HG03095 (cell line): ENCODE measurements around the gene GPR158.
"Not testable (repeated sequence)": the region's sequence is repeated elsewhere in the genome, so short reads cannot be mapped to it uniquely, and the experiment has no call there.

ENCODE experiments used
- ATAC-seq: cut with Tn5 transposase; IDR thresholded peaks from one replicate; pipeline ENCODE4 v1.9.1; 2021; ENCODE audit warnings: moderate library complexity; ENCODE audit not compliant: unreplicated experiment

Gene GPR158

DNA sequence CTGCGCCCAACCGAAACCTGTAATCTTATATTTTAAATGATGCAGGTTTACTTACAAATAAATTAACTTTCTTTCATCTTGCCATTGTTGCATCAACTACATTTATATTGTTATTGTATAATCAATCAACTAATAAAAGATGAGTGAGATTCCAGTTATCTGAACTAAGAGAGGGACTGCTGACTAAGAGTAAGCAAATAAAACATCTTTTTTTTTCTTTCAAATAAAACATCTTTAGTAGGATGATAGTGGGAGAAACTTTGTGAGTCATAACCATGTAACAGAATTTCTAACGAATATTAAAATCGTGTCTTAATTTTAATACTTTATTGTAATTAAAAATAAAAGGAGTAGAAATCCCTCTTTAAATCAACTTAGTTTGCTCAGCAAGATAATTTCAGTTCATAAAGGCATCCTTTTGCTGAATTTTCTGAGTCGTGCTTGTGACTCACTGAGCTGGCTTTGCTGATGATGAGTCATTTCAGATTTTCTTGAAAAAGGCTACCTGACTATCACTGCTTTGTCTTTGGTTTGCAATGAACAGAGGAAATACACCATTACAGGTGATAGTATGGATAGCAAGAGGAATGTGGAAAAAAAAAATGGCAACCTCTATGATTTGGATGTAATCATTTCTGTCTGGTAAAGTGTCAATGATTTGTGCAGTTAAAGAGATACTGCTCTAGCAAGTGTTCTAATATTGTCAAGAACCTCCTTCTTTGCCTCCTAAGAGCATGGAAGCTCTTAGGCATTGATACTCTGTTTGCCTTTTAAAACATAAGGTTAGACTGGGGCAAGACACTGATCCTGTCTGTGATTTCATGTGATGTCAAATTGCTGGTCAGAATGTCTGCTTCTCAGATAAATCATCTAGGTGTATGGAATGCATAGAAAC is 119.5 kb downstream of the GPR158 start:
- no peak for ATAC-seq

DNA sequence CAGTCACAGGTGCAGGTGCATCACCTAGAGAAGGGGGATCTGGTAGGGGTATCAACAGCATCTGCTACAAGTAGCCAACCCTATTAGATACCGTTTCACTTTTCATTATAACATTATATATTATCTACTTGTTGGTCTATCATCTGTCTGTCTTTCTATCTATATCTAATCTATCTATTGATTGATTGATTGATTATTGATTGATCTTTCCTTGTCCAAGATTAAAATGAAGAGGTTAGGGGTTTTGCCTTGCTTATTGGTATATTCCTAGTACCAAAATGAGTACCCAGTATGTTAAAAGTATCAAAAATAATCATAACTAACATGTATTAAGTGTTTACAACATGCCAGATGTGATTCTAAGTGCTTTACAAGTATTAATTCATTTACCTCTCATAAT is 121.5 kb downstream of the GPR158 start:
- no peak for ATAC-seq

DNA sequence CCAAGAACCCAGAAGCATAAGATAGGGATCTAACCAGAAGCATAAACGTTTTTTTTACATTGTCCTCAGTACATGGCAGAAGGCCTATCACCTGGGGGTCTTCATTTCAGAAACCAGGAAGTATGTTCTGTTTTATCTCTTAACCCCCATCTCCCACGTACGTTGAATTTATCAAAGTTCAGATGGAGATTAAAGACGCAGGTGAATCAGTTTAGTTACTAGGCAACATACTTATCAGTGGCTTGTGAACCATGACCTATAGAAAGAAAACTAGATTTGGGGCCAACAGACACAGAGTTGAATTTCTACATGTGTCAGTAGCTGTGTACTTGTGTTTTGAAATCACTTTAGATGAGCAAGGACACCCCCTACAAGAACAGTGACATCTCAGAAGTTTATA is 122.7 kb downstream of the GPR158 start:
- no peak for ATAC-seq

DNA sequence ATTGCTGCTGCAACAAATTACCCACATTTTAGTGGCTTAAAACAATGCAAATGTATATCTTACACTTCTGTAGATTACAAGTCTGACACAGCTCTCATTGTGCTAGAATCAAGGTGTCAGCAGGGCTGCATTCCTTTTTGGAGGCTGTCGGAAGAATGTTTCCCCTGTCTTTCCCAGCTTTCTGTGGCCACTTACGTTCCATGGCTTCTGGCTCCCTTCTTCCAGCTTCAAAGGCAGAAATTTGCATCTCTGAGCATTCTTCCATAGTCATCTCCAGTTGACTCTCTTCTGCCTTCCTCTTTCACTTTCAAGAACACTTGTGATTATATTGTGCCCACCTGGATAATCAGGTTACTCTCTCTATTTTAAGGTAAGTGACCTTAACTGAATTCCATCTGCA is 125.3 kb downstream of the GPR158 start:
- ATAC-seq = no peak

DNA sequence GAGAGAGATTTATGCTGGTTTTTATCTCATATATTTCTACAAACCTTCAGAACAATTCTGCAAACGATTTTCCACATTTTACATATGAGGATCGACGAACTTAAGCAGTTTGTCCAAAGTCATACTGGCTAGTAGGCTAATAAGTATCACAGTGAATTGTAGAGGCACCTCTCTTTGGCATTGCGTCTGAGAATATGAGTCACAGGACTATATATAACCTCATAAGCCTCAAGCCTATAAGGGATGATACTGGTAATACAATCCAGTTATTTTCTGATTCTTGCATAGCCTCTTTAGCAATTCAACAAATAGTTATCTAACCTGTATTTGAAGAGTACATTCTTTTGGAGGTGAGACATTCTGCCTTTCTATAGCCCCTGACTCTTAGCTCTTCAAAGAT is 129.8 kb downstream of the GPR158 start:
- ATAC-seq = no peak

DNA sequence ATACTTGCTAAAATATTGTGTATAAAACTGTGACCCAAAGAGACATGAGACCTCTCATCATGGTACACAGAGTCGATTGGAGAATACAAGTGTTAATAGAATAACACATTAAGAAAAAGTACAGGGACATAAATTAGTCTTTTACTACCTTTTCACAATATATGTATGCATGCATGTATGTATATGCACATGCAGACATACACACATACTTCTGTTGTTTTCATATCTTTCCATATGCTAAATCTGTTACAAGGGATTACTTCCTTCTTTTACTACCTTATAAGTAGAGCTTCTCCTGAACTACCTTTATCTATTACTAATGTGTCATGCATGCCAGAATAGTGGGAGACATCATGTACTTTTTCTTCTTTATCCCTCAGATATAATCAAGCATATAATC is 131.6 kb downstream of the GPR158 start:
- ATAC-seq = no peak

DNA sequence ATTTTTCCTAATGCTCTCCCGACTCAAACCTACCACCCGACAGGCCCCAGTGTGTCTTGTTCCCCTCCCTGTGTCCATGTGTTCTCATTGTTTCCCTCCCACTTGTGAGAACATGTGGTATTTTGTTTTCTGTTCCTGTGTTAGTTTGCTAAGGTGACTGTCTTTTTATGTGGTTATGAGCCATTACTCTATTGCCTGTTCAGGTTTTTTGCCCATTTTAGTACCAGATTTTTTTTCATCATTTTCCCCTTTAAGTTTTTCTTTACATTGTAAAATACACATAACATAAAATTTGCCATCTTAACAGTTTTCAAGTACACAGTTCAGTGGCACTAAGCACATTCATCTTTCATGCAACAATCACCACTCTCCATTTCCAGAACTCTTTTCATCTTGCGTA is 133.5 kb downstream of the GPR158 start:
- ATAC-seq = no peak

DNA sequence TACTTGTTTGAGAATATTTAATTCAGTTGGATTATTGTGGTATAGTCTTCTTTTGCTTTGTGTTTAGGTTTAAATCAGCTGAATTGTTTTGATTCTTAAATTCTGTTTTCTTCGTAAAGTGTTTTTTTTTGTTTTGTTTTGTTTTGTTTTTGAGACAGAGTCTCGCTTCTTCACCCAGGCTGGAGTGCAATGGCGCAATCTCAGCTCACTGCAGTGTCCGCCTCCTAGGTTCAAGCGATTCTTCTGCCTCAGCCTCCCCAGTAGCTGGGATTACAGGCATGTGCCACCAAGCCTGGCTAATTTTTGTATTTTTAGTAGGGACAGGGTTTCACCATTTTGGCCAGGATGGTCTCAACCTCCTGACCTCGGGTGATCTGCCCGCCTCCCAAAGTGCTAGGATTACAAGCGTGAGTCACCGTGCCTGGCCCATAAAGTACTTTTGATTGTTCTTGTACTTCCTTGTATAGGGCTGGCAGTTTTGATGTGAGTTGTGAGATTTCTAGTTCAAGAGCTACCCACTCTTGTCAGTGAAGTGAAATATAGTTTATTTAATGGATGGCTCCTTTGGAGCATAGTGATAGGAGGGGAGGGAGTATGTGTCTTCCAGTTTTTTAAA is 142.9 kb downstream of the GPR158 start:
- ATAC-seq = not testable (repeated sequence)

DNA sequence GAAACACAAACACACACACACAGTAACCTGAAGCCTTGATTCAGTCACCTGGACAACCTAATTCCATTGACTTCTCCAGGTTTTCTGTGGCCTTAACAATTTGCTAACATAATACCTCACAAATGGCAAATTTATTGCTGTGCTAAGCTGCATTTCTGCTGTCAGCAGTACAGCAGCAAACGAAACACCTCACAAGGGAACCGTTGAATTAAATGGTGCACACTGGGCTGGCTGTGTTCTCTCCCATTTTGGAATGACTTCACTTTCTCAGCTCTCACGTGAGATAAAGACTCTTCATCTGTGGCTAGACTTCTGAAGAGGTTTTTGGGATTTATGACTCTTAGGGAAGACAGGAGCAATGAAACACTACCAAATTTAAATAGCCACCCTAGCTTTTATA is 152.5 kb downstream of the GPR158 start:
- no peak for ATAC-seq

DNA sequence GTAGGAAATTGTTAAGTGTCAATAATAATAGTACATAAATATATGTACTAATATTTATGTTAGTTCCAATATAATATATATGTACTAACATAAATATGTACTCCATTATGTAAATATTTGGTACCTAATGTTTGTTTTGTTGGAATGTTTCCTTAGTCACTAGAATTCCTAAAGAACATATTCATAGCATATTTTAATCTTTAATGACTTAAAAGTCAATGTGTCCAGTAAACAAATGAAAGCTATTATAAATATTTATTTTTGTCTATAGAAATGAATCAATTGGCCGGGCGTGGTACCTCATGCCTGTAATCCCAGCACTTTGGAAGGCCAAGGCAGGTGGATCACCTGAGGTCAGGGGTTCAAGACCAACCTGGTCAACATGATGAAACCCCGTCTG is 153.6 kb downstream of the GPR158 start:
- ATAC-seq = no peak

DNA sequence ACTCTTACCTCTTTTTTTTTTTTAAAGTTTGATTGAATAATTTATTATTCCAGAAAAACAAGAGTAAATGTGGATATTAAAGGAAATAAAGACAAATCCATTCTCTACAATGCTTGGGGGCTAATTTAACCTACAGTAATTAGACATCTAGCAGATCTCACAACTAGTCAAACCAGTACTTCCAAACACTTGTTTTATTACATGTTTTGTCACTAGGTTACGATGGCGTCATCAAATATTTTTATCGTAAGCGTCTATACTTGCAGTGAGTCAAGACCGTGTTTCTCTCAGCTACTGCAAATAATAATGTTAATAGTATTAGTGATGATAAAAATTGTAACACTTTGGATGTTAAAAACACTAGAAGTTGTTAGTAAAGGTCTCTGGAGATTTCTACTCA is 154.8 kb downstream of the GPR158 start:
- not testable (repeated sequence) for ATAC-seq

DNA sequence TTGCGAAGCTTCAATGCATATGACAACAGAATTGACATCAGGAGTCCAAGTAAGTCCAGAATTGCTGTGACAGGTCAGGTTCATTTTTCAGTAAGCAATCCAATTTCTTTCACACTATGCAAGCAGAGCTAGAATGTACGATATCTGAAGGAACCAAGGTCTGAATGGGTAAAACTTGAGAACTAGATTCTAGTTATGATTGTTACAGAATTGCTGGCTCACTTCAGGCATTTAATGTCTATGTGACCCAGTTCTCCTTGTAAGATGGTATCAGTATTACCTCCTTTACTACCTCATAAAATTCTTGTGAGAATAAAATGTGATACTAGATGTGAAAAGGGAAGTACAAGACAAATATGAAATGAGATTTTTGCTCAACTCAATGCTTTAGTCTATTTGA is 159.6 kb downstream of the GPR158 start:
- ATAC-seq = no peak

DNA sequence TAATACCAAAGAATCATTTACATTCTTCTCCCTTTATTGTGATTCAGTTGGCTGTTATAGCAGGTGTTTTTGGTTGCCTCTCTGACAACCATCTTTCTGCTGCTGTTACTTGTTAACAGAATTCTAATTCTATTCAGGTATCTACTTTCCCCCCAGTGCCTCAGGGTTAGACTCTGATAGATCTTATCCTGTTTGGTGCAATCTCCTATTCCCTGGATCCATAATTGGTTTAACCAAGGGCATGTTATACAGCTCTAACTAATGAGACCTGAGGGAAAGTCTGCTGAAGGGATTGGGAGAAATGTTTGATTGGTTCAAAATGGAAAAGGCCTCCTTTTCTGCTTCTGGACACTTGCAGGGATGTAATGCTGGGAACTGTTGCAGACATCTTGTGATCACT is 161.5 kb downstream of the GPR158 start:
- ATAC-seq = no peak

DNA sequence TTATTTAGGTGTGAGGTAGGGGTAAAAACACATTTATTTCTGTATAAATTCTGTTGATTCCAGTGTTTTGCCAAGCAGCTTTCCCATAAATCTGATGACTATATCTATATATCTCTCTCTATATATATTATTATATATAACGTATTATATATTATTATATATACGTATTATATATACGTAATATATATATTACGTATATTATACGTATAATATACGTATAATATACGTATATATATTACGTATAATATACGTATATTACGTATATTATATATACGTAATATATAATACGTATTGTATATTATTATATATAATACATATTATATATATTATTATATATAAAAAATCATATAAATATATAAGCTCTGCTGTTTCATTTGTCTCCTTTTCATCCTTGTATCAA is 163.5 kb downstream of the GPR158 start:
- no peak for ATAC-seq

DNA sequence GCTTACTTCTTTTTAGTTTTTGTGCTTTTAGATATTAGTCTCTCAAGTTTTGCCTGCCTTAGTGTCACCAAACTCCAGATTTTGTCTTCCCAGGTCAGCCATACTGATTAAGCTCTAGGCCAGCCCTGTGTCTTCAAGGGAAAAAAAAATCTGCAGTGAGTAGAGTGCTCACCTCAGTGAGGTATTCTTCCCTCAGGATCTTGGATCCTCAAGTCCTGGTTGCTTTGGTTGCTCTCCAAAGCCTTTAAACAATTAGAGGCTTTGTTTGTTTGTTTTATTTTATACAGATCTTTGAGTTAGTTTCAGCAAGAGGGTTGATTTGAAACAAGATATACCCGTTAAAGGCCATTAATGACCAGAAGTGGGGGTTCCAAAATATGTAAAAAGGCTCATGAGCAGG is 165.2 kb downstream of the GPR158 start:
- ATAC-seq = no peak

DNA sequence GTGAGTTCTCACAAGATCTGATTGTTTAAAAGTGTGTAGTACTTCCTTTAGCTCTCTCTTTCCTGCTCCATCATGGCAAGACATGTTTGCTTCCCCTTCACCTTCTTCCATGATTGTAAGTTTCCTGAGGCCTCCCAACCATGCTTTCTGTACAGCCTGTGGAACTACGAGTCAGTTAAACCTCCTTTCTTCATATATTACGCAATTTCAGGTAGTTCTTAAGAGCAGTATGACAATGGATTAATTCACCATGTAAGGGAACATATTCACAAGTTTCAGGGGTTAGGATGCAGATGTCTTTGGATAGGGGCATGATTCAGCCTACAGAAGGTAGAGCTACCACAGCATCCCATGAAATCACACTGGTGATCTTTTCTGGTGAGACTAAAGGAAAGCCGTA is 174.7 kb downstream of the GPR158 start:
- ATAC-seq = no peak

DNA sequence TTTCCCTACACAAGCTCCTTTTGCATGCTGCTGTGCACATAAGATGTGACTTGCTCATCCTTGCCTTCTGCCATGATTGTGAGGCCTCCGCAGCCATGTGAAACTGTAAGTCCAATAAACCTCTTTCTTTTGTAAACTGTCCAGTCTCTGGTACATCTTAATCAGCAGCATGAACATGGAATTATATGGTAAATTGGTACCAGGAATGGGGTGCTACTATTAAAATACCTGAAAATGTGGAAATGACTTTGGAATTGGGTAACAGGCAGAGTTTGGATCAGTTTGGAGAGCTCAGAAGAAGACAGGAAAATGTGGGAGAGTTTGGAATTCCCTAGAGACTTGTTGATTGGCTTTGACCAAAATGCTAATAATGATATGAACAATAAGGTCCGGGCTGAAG is 181.8 kb downstream of the GPR158 start:
- ATAC-seq = no peak

DNA sequence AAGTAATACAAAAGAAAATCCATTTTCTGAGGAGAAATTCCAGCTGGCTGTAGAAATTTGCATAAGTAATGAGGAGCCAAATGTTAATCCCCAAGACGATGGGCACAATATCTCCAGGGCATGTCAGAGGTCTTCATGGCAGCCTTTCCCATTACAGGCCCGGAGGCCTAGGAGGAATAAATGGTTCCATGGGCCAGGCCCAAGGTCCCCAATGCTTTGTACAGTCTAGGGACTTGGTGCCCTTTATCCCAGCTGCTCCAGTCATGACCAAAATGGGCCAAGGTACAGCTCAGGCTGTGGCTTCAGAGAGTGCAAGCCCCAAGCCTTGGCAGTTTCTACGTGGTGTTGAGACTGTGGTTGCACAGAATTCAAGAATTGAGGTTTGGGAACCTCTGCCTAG is 182.5 kb downstream of the GPR158 start:
- ATAC-seq = no peak

DNA sequence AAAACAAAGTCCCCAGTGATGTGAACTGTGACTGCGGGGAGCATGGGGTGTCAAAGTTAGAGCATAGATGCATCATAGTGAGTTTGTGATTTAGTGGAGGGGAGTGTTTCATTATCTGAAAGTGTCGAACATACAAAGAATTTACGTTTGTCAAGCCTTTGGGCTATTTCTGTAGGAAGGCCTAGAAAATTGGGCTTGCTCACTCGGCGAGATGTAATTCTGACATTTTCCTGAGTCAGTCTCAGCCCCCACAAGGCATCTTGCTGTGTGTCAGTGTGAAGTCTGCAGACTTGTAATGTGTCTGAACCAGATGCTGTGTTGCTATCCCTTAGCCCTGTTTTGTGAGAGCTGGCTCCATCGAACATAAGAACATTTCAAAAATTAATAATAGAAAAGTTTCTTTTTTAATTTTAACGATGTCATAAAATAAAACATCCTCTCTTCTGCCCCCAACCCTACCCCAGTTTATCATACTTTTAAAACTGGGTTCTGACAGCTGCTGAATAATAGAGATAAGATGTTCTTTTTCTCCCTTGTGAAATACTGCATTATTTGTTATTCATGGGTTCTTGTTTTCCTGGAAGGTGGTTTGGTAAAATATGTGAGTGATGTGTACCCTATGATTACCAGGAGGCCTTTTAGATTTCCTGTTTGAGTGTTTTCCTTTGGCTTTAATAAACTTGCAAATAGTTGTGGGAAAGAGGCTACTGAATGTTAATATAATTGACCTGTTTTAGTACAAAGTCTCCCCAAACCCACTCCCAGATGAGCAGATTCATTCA is 207.4 kb downstream of the GPR158 start:
- ATAC-seq = no peak

DNA sequence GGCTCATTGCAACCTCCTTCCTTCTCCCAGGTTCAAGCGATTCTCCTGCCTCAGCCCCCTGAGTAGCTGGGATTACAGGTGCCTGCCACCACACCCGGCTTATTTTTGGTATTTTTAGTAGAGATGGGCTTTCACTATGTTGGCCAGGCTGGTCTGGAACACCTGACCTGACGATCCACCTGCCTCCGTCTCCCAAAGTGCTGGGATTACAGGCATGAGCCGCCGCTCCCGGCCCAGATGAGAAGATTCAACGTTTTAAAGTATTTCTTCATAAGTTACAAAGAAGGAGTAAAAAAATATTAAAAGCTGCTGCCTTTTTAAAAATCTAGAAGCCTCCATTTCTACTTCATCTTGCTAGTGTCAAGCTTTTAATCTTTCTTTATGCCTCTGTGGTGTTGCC is 208.1 kb downstream of the GPR158 start:
- not testable (repeated sequence) for ATAC-seq

DNA sequence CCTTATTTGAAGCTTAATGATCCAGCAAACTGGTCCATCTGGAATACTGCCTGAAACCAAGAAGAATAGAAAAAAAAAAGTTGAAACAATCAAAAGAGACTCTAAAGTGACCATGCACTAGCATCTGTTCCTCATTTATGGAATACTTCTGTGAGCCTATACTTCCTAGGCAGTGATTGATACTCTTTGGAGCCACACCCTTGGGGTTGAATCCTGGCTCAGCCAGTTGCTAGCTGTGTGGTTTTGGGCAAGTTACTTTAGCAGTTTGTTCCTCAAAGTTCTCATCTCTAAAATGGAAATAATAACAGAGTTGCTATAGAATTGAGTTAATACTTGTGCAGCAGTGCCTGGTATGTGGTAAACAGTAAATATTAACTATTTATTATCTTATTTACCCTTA is 208.9 kb downstream of the GPR158 start:
- ATAC-seq = no peak

DNA sequence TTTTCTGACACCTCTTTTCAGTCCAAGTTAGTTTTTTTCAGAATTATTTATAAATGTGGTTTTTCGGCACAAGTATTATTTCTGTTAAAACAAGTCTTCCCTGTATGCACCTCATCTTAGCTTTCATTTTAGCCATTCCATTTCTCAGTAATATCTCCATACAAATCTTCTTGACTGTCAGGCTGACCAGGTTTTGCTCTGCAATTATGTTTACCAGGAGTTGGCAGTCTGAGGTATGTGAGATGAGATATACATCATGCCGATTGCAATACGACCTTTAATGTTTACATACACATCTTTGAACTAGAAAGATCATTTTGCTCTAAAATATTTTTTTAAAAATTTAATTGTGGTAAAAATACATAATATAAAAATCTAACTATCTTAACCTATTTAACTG is 209.8 kb downstream of the GPR158 start:
- ATAC-seq = no peak
